ENCODE results near the gene NRL.

DNA sequence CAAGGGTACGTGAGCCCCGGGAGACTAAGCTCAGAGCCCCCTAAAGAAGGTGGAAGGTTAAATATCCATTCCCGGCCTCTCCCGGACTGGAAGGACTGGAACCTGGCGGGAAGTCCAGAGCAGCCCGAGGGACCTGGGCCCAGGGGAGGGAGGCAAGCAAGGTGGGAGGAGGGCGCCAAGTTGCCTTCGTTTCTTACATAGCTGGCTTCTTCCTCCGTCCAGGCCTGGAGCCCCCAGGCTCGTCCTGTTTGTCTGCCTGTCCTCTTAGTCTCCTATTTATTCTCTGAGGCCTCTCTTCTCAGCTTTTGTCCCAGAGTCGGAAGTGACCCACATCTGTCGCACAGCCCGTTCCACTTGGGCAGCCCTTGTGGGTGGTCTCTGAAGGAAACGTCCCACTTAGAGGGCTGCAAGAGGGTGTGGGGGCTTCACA, 19.9 kb downstream of the NRL start:
- TF ChIP-seq, protein P1, sequence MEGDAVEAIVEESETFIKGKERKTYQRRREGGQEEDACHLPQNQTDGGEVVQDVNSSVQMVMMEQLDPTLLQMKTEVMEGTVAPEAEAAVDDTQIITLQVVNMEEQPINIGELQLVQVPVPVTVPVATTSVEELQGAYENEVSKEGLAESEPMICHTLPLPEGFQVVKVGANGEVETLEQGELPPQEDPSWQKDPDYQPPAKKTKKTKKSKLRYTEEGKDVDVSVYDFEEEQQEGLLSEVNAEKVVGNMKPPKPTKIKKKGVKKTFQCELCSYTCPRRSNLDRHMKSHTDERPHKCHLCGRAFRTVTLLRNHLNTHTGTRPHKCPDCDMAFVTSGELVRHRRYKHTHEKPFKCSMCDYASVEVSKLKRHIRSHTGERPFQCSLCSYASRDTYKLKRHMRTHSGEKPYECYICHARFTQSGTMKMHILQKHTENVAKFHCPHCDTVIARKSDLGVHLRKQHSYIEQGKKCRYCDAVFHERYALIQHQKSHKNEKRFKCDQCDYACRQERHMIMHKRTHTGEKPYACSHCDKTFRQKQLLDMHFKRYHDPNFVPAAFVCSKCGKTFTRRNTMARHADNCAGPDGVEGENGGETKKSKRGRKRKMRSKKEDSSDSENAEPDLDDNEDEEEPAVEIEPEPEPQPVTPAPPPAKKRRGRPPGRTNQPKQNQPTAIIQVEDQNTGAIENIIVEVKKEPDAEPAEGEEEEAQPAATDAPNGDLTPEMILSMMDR (IDR thresholded peaks at IDR 0.05; ENCODE audit: low read depth, low read length, missing input control): no peak
- TF ChIP-seq YY1 (IDR thresholded peaks at IDR 0.05): no peak
- TF ChIP-seq SP1 (IDR thresholded peaks at IDR 0.05): no peak
- TF ChIP-seq TAF1 (conservative IDR thresholded peaks at IDR 0.05): no peak
- TF ChIP-seq RAD21 (IDR thresholded peaks at IDR 0.05): no peak
- TF ChIP-seq, protein P2, sequence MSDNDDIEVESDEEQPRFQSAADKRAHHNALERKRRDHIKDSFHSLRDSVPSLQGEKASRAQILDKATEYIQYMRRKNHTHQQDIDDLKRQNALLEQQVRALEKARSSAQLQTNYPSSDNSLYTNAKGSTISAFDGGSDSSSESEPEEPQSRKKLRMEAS (IDR thresholded peaks at IDR 0.05): no peak
